HepG2 (cell line): Measurements from ENCODE around the gene MCRIP2. TPM values are rescaled to one million over a fixed set of nuclear protein-coding genes. Genes with fewer than 3 reads are reported as not detected.

Experiments used
- CC2D1A ChIP-seq: sonication (generic); formaldehyde crosslinking; IDR thresholded peaks from 2 replicates; pipeline ENCODE4 v1.8.1; 2023; ENCODE audit warnings: mild to moderate bottlenecking, missing genetic modification reagents
- CEBPB ChIP-seq: IDR thresholded peaks from 2 replicates; pipeline ENCODE4 v1.6.1; 2011; ENCODE audit warnings: low read depth, low read length, improper control_type of control experiment, borderline replicate concordance
- CREBL2 ChIP-seq: sonication (generic); formaldehyde crosslinking; IDR thresholded peaks from 2 replicates; pipeline ENCODE4 v1.8.1; 2023; ENCODE audit warnings: missing genetic modification reagents, mild to moderate bottlenecking, borderline replicate concordance
- FOXA1 ChIP-seq, 2 experiments: fragments of 450-650 bp in 1 of 2; sonication (generic) in 1 of 2; formaldehyde crosslinking in 1 of 2; IDR thresholded peaks; 2 replicates each; pipeline versions ENCODE4 v1.4.0 to v1.6.1; 2016 to 2020; ENCODE audit warnings: missing genetic modification reagents in 1 of 2
- MXD4 ChIP-seq: IDR thresholded peaks from 2 replicates; pipeline ENCODE4 v1.6.1; 2016; ENCODE audit warnings: mild to moderate bottlenecking, missing biosample characterization, missing genetic modification reagents
- PITX1 ChIP-seq: sonication (generic); formaldehyde crosslinking; IDR thresholded peaks from 2 replicates; pipeline ENCODE4 v1.5.1; 2020; ENCODE audit warnings: mild to moderate bottlenecking, missing genetic modification reagents
- POLR2A ChIP-seq, 2 experiments: IDR thresholded peaks; 2 replicates each; pipeline ENCODE4 v1.6.1; 2011; ENCODE audit warnings: low read depth in 2 of 2, low read length in 2 of 2, mild to moderate bottlenecking in 1 of 2, moderate library complexity in 1 of 2; ENCODE audit not compliant: insufficient read depth in 1 of 2
- ZNF224 ChIP-seq: sonication (generic); formaldehyde crosslinking; IDR thresholded peaks from 2 replicates; pipeline ENCODE4 v1.5.0; 2020; ENCODE audit warnings: mild to moderate bottlenecking, missing genetic modification reagents
- ZNF556 ChIP-seq: sonication (generic); formaldehyde crosslinking; IDR thresholded peaks from 2 replicates; pipeline ENCODE4 v1.4.0; 2020; ENCODE audit warnings: mild to moderate bottlenecking, missing genetic modification reagents, borderline replicate concordance
- ZNF614 ChIP-seq: IDR thresholded peaks from 2 replicates; pipeline ENCODE4 v1.6.1; 2018; ENCODE audit warnings: missing biosample characterization, missing genetic modification reagents, inconsistent platforms, borderline replicate concordance
- ZNF687 ChIP-seq: sonication (generic); formaldehyde crosslinking; IDR thresholded peaks from 2 replicates; pipeline ENCODE4 v1.5.1; 2020; ENCODE audit warnings: mild to moderate bottlenecking, missing genetic modification reagents, moderate library complexity
- ZNF746 ChIP-seq: sonication (generic); formaldehyde crosslinking; IDR thresholded peaks from 2 replicates; pipeline ENCODE4 v1.8.0; 2022; ENCODE audit warnings: mild to moderate bottlenecking, missing genetic modification reagents
- ZNF781 ChIP-seq: sonication (generic); formaldehyde crosslinking; IDR thresholded peaks from 2 replicates; pipeline ENCODE4 v1.5.1; 2020; ENCODE audit warnings: borderline replicate concordance, mild to moderate bottlenecking, missing genetic modification reagents; ENCODE audit errors: not compliant biosample characterization
- polyA plus RNA-seq, 8 experiments: library from polyadenylated mRNA; depleted of rRNA in 3 of 8; stranded (reverse) in 7 of 8; unstranded in 1 of 8; fragments of >200 nt; fragmentation: Illumina TruSeq in 4 of 8; extraction: Trizol in 4 of 8; gene quantifications; 2 replicates each; pipeline versions ENCODE4 v1.2.1 to v1.2.3, GENCODE V29; 2011 to 2016; ENCODE audit warnings: low read depth in 4 of 8, missing spikeins in 1 of 8, mixed read lengths in 1 of 8; ENCODE audit not compliant: insufficient read depth in 1 of 8
- total RNA-seq, 5 experiments: library from RNA; depleted of rRNA; stranded (reverse); fragments of >200 nt; fragmentation: Illumina TruSeq; extraction: Trizol; gene quantifications; 2 replicates each; pipeline ENCODE4 v1.2.3, GENCODE V29; 2016; ENCODE audit warnings: low read depth in 1 of 5
- TF ChIP-seq, protein P1 (sequence below): sonication (generic); formaldehyde crosslinking; IDR thresholded peaks from 2 replicates; pipeline ENCODE4 v1.8.1; 2023; ENCODE audit warnings: mild to moderate bottlenecking, missing genetic modification reagents
- TF ChIP-seq, protein P2 (sequence below): sonication (generic); formaldehyde crosslinking; IDR thresholded peaks from 2 replicates; pipeline ENCODE4 v1.4.0; 2020; ENCODE audit warnings: missing genetic modification reagents, borderline replicate concordance
- TF ChIP-seq, protein P3 (sequence below): sonication (generic); formaldehyde crosslinking; IDR thresholded peaks from 2 replicates; pipeline ENCODE4 v1.5.0; 2020; ENCODE audit warnings: missing genetic modification reagents
- TF ChIP-seq, protein P4 (sequence below): IDR thresholded peaks from 2 replicates; pipeline ENCODE4 v1.6.1; 2012; ENCODE audit warnings: inconsistent platforms

The MCRIP2 gene
- total and polyA plus RNA-seq, 2 of the 13 experiments (the other 11 are each of a cell fraction or from before 2014, with no cell fraction given): 39.6 to 76.7 TPM

DNA sequence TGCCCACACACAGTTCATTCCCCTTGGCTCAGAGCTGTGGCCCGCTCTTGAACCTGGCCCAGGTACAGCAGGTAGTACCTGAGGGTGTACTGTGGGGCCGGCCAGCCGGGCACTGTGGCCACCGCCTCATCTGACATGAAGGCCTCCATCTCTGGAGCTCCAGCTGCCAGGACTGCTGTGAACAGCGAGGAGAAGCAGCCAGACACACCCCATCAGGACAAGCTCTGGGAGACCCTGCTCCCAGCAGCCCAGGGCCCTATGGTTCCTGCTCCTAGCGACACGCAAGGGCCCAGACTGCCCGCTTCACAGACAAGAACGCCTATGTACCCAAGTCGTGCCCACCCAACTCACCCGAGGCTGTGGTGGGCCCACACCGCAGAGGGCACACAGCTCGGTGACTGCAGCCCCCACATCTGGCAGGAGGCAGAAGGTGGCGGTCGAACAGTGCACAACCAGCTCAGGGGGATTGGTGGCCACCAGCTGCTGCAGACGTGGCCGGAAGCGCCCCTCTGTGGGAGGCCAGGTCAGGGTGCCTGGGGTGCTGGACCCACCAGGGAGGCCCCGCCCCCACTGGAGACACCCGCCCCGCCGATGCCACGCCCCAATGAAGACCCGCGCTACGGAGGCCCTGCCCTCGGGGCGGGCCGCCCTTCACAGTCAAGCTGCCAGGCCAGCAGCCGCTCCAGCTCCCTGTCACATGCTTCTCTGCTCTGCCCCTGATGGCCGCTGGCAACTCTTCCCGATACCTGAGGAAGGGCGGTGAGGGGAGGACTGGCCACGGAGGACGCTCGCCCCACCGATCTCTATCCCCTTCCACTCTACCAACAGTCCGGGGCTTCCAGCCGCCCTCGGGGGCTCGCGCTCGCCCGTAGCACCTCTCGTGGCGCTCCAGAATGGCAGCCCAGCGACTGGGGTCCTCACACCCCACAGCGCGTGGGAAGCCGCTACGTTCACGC lies 37.5 kb downstream of the MCRIP2 start (continued):
- TF ChIP-seq ZNF687 (peak; percentile 80), ZNF556 (CRISPR knock-in tag) (0 out of 2 replicates have a peak, but pooled peaks have one; percentile 68), FOXA1 (IDR thresholded peaks at IDR 0.05) (no peak), FOXA1 (CRISPR knock-in tag; IDR thresholded peaks at IDR 0.05) (peak; percentile 34; the same call in 1 of the 2 replicates), CEBPB (no peak), CREBL2 (CRISPR knock-in tag) (no peak), ZNF781 (CRISPR knock-in tag) (no peak), ZNF614 (CRISPR knock-in tag) (peak; percentile 35; the same call in 1 of the 2 replicates), POLR2A (IDR thresholded peaks at IDR 0.05; ENCODE audit: insufficient read depth in 1 of 2, low read depth in 2 of 2, low read length in 2 of 2) (peak; percentile 32 to 76; a peak in 2 of 4 replicates), ZNF224 (CRISPR knock-in tag) (peak; percentile 42; the same call in 1 of the 2 replicates), PITX1 (CRISPR knock-in tag) (peak; percentile 54; the same call in 1 of the 2 replicates), CC2D1A (peak; percentile 22; the same call in 1 of the 2 replicates), MXD4 (CRISPR knock-in tag) (0 out of 2 replicates have a peak, but pooled peaks have one; percentile 43), ZNF746 (0 out of 2 replicates have a peak, but pooled peaks have one; percentile 36)
- TF ChIP-seq, protein P1, sequence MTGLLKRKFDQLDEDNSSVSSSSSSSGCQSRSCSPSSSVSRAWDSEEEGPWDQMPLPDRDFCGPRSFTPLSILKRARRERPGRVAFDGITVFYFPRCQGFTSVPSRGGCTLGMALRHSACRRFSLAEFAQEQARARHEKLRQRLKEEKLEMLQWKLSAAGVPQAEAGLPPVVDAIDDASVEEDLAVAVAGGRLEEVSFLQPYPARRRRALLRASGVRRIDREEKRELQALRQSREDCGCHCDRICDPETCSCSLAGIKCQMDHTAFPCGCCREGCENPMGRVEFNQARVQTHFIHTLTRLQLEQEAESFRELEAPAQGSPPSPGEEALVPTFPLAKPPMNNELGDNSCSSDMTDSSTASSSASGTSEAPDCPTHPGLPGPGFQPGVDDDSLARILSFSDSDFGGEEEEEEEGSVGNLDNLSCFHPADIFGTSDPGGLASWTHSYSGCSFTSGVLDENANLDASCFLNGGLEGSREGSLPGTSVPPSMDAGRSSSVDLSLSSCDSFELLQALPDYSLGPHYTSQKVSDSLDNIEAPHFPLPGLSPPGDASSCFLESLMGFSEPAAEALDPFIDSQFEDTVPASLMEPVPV (CRISPR knock-in tag): 0 out of 2 replicates have a peak, but pooled peaks have one; percentile 48
- TF ChIP-seq, protein P2, sequence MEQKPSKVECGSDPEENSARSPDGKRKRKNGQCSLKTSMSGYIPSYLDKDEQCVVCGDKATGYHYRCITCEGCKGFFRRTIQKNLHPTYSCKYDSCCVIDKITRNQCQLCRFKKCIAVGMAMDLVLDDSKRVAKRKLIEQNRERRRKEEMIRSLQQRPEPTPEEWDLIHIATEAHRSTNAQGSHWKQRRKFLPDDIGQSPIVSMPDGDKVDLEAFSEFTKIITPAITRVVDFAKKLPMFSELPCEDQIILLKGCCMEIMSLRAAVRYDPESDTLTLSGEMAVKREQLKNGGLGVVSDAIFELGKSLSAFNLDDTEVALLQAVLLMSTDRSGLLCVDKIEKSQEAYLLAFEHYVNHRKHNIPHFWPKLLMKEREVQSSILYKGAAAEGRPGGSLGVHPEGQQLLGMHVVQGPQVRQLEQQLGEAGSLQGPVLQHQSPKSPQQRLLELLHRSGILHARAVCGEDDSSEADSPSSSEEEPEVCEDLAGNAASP (CRISPR knock-in tag): 0 out of 2 replicates have a peak, but pooled peaks have one; percentile 5
- TF ChIP-seq, protein P3, sequence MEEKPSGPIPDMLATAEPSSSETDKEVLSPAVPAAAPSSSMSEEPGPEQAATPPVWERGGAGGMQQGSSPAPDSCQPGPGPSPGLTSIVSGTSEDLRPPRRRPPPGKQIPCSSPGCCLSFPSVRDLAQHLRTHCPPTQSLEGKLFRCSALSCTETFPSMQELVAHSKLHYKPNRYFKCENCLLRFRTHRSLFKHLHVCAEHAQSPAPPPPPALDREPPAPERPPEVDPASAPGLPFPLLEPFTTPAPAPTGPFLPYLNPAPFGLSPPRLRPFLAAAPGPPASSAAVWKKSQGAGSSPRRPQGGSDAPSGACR (CRISPR knock-in tag): peak; percentile 11; the same call in 1 of the 2 replicates
- TF ChIP-seq, protein P4, sequence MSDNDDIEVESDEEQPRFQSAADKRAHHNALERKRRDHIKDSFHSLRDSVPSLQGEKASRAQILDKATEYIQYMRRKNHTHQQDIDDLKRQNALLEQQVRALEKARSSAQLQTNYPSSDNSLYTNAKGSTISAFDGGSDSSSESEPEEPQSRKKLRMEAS: peak; percentile 42; the same call in 1 of the 2 replicates
